SK-MEL-5 (cell line): ENCODE results near the gene CCDC124. TPM values are rescaled to one million over a fixed set of nuclear protein-coding genes. Genes with fewer than 3 reads are reported as not detected.

ENCODE experiments used
- small RNA-seq, 2 experiments: library from RNA; depleted of rRNA; stranded (forward); fragments of <200 nt; gene quantifications; one replicate each; pipeline ENCODE3, GENCODE V24; 2014
- total RNA-seq: library from RNA; depleted of rRNA; stranded (reverse); fragments of >200 nt; shearing (Covaris generic); gene quantifications from 2 replicates; pipeline ENCODE4 v1.2.3, GENCODE V29; 2014; rRNA removed

The CCDC124 gene
- total RNA-seq, 1 experiment from 2014 or later: 21.4 TPM

Small RNA genes within 50 kb of the gene (small RNA-seq; reads per million reads assigned to genes)
- 0 to 0.05 reads per million in 2 experiments for gene RNA5SP468

Other genes starting within 250 kb of the CCDC124 start
- 0.26 and 0.61 TPM in 2 replicates for gene UNC13A, start 244.7 kb upstream of the CCDC124 start, total RNA-seq
- gene MAP1S, start 213.5 kb upstream of the CCDC124 start, total RNA-seq: 10.0 and 12.3 TPM in 2 replicates
- 0.85 and 0.92 TPM in 2 replicates for gene FCHO1, start 181.5 kb upstream of the CCDC124 start, total RNA-seq
- gene B3GNT3, start 137.9 kb upstream of the CCDC124 start, total RNA-seq: not detected in 2 replicates
- gene INSL3, start 111.5 kb upstream of the CCDC124 start, total RNA-seq: not detected in 2 replicates
- gene JAK3, start 85.0 kb upstream of the CCDC124 start, total RNA-seq: 0.24 and 0.48 TPM in 2 replicates
- gene RPL18A, start 73.1 kb upstream of the CCDC124 start, total RNA-seq: 1,450 and 1,494 TPM in 2 replicates
- gene SLC5A5, start 61.1 kb upstream of the CCDC124 start, total RNA-seq: 0.11 TPM in 1 of 2 replicates, not detected in the other
- 3.5 and 4.6 TPM in 2 replicates for gene KCNN1, start 34.1 kb downstream of the CCDC124 start, total RNA-seq
- 14.8 and 17.4 TPM in 2 replicates for gene ARRDC2, start 75.2 kb downstream of the CCDC124 start, total RNA-seq
- 0.27 TPM in 1 of 2 replicates, not detected in the other for gene IL12RB1, start 153.9 kb downstream of the CCDC124 start, total RNA-seq
- 1.1 and 1.7 TPM in 2 replicates for gene MAST3, start 164.8 kb downstream of the CCDC124 start, total RNA-seq
- 7.2 and 8.9 TPM in 2 replicates for gene PIK3R2, start 220.1 kb downstream of the CCDC124 start, total RNA-seq
- 16.3 and 30.6 TPM in 2 replicates for gene IFI30, start 240.8 kb downstream of the CCDC124 start, total RNA-seq